Lung (tissue), 12 donors: ENCODE data around the gene LSAMP. TPM values are rescaled to one million over a fixed set of nuclear protein-coding genes. Genes with fewer than 3 reads are reported as not detected.

Source experiments
- ATAC-seq: fragments of 200-7000 bp; cut with Tn5 transposase; one replicate; pipeline ENCODE4 v1.9.1; 2020; ENCODE audit warnings: moderate number of reproducible peaks; ENCODE audit not compliant: insufficient read depth, low FRiP score
- DNase-seq, 3 donors: peaks; one replicate each; pipeline ENCODE4 v3.0.0-alpha.2; 2013 to 2017
- H3K27ac ChIP-seq, 2 donors: one replicate each; pipeline ENCODE4 v1.5.1; 2013; ENCODE audit warnings: mild to moderate bottlenecking in 2 of 2, moderate library complexity in 2 of 2, control low read depth in 1 of 2, inconsistent platforms in 1 of 2, low read depth in 1 of 2, low read length in 1 of 2
- H3K27me3 ChIP-seq, 3 donors: one replicate each; pipeline ENCODE4 v1.5.1; 2013; ENCODE audit warnings: low read length in 2 of 3; ENCODE audit not compliant: control insufficient read depth in 3 of 3, insufficient read depth in 3 of 3
- H3K36me3 ChIP-seq, 4 donors: one replicate each; pipeline ENCODE4 v1.5.1; 2013; ENCODE audit warnings: low read length in 4 of 4, mild to moderate bottlenecking in 1 of 4, moderate library complexity in 1 of 4; ENCODE audit not compliant: control insufficient read depth in 4 of 4, insufficient read depth in 4 of 4
- H3K4me1 ChIP-seq, 5 donors: one replicate each; pipeline ENCODE4 v1.5.1; 2013; ENCODE audit warnings: low read length in 5 of 5, mild to moderate bottlenecking in 2 of 5, moderate library complexity in 1 of 5; ENCODE audit not compliant: control insufficient read depth in 5 of 5, insufficient read depth in 5 of 5
- H3K4me3 ChIP-seq: one replicate; pipeline ENCODE4 v1.5.1; 2013; ENCODE audit warnings: mild to moderate bottlenecking, control low read depth, moderate library complexity
- H3K9ac ChIP-seq, 2 donors: one replicate each; pipeline ENCODE4 v1.5.1; 2013; ENCODE audit warnings: low read length in 2 of 2, control low read depth in 1 of 2; ENCODE audit not compliant: insufficient read depth in 1 of 2
- H3K9me3 ChIP-seq, 4 donors: one replicate each; pipeline ENCODE4 v1.5.1; 2013; ENCODE audit warnings: low read length in 3 of 4, mild to moderate bottlenecking in 1 of 4, moderate library complexity in 1 of 4; ENCODE audit not compliant: control insufficient read depth in 4 of 4, insufficient read depth in 3 of 4
- CTCF ChIP-seq: IDR thresholded peaks from 2 replicates; pipeline ENCODE4 v1.5.1; 2012; ENCODE audit warnings: mild to moderate bottlenecking; ENCODE audit errors: control extremely low read depth, extremely low read depth
- WGBS, 2 donors: extraction: QIAGEN DNeasy Blood & Tissue Kit; methylation state at CpG; one replicate each; pipeline ENCODE4 v1.1.7; 2013; 5-methylcytosine and 5-hydroxymethylcytosine counted together
- polyA plus RNA-seq, 2 donors: library from polyadenylated mRNA; stranded (reverse); fragments of 200-250 nt; gene quantifications; one replicate each; pipeline ENCODE4 v1.2.1, GENCODE V29; 2013
- total RNA-seq, 2 donors: library from RNA; depleted of rRNA in 1 of 2; stranded (reverse); fragments of >200 nt in 1 of 2; gene quantifications; one replicate each; pipeline ENCODE4 v1.2.1, GENCODE V29; 2014 to 2021
- donor health status: control.
- donor health status: control.
- donor health status: Bipolar disorder and iron deficiency.
- donor health status: healthy.
- donor health status: DM: yes; HTN: yes; CAD: no.

LSAMP gene
- total and polyA plus RNA-seq, 4 donors = 1.6 to 21.9 (median 9.5) TPM

DNA sequence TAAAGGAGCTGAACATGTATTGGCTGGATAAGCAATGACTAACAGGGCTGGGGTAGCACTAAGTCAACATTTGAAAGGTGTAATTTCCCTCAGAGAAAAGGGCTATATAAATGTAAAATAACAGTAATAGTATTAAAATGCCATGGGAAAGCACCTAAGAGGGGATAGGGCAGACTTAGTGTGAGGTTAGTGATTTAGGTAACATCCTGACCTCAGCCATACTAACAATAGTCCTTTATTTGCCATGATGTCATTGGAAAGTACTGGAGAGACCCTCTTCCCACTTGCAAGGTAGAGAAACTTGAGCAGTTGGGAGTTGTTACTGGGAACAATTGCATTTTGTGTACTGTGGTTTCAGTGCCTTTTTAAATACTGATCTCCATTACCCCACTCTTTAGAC lies 103.4 kb downstream of the LSAMP start:
- Histone ChIP-seq H3K9ac (no peak overlapping the region), H3K9me3 (peaks cover 0 to 2% (median 0%) of the 10 kb centered on the region in 4 donors), H3K27ac (no peak overlapping the region), H3K27me3 (no peaks in the 10 kb centered on the region), H3K4me1 (peaks cover 0 to 18% (median 0%) of the 10 kb centered on the region in 5 donors), H3K4me3 (no peak overlapping the region), H3K36me3 (no peaks in the 10 kb centered on the region)
- ATAC-seq = no peak
- no peak for DNase-seq
- no peak for TF ChIP-seq CTCF

DNA sequence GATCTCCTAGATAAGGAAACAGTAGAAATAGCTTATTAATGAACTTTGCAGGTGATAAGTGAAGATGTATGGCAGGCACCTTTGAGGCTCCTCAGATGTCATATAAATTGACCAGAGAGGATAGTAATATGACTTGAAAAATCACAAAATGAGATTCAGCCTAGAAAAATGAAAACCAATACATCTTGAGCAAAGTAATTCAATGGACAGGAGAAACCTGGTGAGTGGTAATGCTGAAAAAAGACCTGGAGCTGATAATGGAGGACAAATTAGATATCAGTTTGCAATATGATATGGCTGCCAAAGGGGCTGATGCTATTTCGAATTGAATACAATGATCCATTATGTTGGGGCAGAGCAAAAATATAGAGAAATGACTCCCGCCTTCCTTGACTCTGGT lies 103.9 kb downstream of the LSAMP start:
- no peak overlapping the region for H3K4me3 ChIP-seq
- DNase-seq = no peak
- peaks cover 0 to 18% (median 0%) of the 10 kb centered on the region in 5 donors for H3K4me1 ChIP-seq
- no peak overlapping the region for H3K9ac ChIP-seq
- peaks cover 0 to 2% (median 0%) of the 10 kb centered on the region in 4 donors for H3K9me3 ChIP-seq
- TF ChIP-seq CTCF = no peak
- WGBS, 2 donors = 86 to 89% methylated on average over 2 of the region's 2 CpGs
- no peaks in the 10 kb centered on the region for H3K36me3 ChIP-seq
- no peak overlapping the region for H3K27ac ChIP-seq
- no peak for ATAC-seq
- H3K27me3 ChIP-seq = no peaks in the 10 kb centered on the region

DNA sequence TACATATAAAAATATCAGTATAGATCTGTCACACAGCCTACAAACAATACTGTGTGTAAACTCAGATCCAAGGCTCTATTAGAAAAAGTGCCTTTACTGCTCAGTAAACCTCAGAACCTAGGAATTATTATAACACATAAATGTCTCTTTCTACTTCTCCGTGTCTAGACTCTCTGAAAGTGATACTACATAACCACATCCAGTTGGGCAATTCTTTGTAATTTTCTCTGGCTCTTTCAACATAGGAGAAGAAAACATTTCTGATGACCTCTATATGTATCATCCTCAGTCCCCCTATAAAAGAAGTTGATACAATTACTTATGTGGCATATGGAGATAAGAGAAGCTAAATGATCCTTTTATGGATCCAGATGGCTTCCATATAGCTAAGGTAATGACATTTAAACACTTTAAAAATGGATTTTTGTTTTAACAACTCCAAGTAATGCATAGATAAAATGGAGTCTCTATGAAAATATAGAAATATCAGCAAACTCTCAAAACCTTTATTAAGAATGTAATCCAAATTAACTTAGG lies 104.5 kb downstream of the LSAMP start:
- WGBS, 2 donors = 63 to 68% methylated on average over 1 of the region's 1 CpG
- ATAC-seq (no peak), DNase-seq (peak in 2 of 3 donors; percentile 17 to 25)
- no peaks in the 10 kb centered on the region for H3K36me3 ChIP-seq
- no peak overlapping the region for H3K4me3 ChIP-seq
- no peaks in the 10 kb centered on the region for H3K27me3 ChIP-seq
- no peak overlapping the region for H3K9ac ChIP-seq
- H3K27ac ChIP-seq = no peak overlapping the region
- peaks cover 0 to 2% (median under 1%) of the 10 kb centered on the region in 4 donors for H3K9me3 ChIP-seq
- no peak for TF ChIP-seq CTCF
- H3K4me1 ChIP-seq = peaks cover 0 to 18% (median 0%) of the 10 kb centered on the region in 5 donors
